ENCODE data around the gene PMF1. TPM values are rescaled to one million over a fixed set of nuclear protein-coding genes. Genes with fewer than 3 reads are reported as not detected.

Gene PMF1
- total and polyA plus RNA-seq, 2 of the 13 experiments (the other 11 are each of a cell fraction or from before 2014, with no cell fraction given) = 72.5 to 89.0 TPM

DNA sequence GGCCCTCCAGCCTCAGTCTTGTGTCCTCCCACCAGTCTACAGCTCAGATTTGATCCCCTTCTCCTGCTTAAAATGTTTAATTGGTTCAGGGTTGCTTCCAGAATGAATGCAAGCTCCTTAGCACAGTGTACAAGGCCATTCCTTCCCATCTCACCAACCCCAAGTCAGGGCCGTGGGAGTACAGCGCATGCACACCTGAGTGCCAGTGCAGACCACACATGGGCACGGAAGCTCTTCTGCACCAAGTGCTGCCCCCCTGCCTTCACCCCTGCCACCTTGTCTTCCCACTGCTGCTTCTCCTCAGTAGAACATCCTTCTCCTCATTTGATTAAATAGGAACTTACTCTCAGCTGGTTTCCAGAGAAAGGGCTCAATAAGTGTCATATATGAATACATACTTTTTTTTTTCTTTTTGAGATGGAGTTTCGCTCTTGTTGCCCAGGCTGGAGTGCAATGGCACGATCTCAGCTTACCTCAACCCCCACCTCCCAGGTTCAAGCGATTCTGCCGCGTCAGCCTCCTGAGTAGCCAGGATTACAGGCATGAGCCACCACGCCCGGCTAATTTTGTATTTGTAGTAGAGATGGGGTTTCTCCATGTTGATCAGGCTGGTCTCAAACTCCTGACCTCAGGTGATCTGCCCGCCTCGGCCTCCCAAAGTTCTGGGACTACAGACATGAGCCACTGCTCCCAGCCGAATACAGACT lies 9.3 kb downstream of the PMF1 start (continued):
- TF ChIP-seq, protein P1, sequence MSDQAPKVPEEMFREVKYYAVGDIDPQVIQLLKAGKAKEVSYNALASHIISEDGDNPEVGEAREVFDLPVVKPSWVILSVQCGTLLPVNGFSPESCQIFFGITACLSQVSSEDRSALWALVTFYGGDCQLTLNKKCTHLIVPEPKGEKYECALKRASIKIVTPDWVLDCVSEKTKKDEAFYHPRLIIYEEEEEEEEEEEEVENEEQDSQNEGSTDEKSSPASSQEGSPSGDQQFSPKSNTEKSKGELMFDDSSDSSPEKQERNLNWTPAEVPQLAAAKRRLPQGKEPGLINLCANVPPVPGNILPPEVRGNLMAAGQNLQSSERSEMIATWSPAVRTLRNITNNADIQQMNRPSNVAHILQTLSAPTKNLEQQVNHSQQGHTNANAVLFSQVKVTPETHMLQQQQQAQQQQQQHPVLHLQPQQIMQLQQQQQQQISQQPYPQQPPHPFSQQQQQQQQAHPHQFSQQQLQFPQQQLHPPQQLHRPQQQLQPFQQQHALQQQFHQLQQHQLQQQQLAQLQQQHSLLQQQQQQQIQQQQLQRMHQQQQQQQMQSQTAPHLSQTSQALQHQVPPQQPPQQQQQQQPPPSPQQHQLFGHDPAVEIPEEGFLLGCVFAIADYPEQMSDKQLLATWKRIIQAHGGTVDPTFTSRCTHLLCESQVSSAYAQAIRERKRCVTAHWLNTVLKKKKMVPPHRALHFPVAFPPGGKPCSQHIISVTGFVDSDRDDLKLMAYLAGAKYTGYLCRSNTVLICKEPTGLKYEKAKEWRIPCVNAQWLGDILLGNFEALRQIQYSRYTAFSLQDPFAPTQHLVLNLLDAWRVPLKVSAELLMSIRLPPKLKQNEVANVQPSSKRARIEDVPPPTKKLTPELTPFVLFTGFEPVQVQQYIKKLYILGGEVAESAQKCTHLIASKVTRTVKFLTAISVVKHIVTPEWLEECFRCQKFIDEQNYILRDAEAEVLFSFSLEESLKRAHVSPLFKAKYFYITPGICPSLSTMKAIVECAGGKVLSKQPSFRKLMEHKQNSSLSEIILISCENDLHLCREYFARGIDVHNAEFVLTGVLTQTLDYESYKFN (CRISPR knock-in tag; conservative IDR thresholded peaks at IDR 0.05) = no peak
- TF ChIP-seq ZBTB7B (CRISPR knock-in tag; IDR thresholded peaks at IDR 0.05) = no peak
- TF ChIP-seq KDM4B (CRISPR knock-in tag; IDR thresholded peaks at IDR 0.05) = no peak

- WGBS (ENCODE audit: low lambda C conversion rate) = 3% methylated on average over 2 of the region's 2 CpGs
- intact Hi-C loops (cut with micrococcal nuclease; ENCODE audit: unreplicated experiment) (loop anchor here (1.0 to 2.0 kb wide), 4 partner anchors 25 to 135 kb away; no protein-coding TSS in a partner anchor), in situ Hi-C loops (cut with HindIII; ENCODE audit: extremely low pct_ligation_motif_present, low pct_unique_long_range_greater_than_20kb) (loop anchor here (5.0 kb wide), 1 partner anchor 83 kb away; no protein-coding TSS in a partner anchor)
- no peaks in the 10 kb centered on the region for H3K9me3 ChIP-seq (ENCODE audit: low read length)
- no peak overlapping the region for H2AFZ ChIP-seq (ENCODE audit: low read length)
- no TSS peak for BruUV-seq (replicated peaks)
- POLR2A ChIA-PET = interaction anchor here (0.7 to 4.5 kb wide), 13 partner anchors 11 to 107 kb away, joined by 3 to 61 read pairs (median 4); partner anchors contain the start of genes PMF1 and SLC25A44
- H3K27me3 ChIP-seq (ENCODE audit: control insufficient read depth in 1 of 2, insufficient read depth in 2 of 2, low read length in 2 of 2) = no peaks in the 10 kb centered on the region
- CTCF ChIA-PET (ENCODE audit: low intra/inter-chr PET ratio, low total read pairs) = interaction anchor here (1.2 to 2.0 kb wide), 3 partner anchors 79 to 129 kb away, joined by 4 to 44 read pairs (median 37); no protein-coding TSS in a partner anchor
- H3K4me3 ChIP-seq (replicated peaks in 1 of 3; ENCODE audit: insufficient read depth in 1 of 3, low read depth in 2 of 3, low read length in 3 of 3) = no peak overlapping the region
- peaks cover 17% of the 10 kb centered on the region for H3K4me1 ChIP-seq (ENCODE audit: insufficient read depth, low read length)
- no peak overlapping the region for H3K9ac ChIP-seq (ENCODE audit: insufficient read depth, low read depth, low read length)
- FAIRE-seq (no peak), ATAC-seq (no peak), DNase-seq (ENCODE audit: low spot score) (no peak)
- peaks cover 22 to 57% of the 10 kb centered on the region in 2 experiments for H3K36me3 ChIP-seq (replicated peaks in 1 of 2; ENCODE audit: control insufficient read depth in 1 of 2, insufficient read depth in 2 of 2, low read length in 2 of 2)
- no peak overlapping the region for H3K4me2 ChIP-seq (ENCODE audit: low read depth, low read length)
- no peaks in the 10 kb centered on the region for H3K79me2 ChIP-seq (ENCODE audit: insufficient read depth, low read length)
- H4K20me1 ChIP-seq (ENCODE audit: insufficient read depth, low read length) = no peaks in the 10 kb centered on the region
- H3K27ac ChIP-seq (ENCODE audit: extremely low read length, insufficient read depth, low read length) = no peak overlapping the region
- no peak for TF ChIP-seq ZUFSP (CRISPR knock-in tag; IDR thresholded peaks at IDR 0.05; ENCODE audit: borderline replicate concordance)
- no peak for TF ChIP-seq SP2 (CRISPR knock-in tag; IDR thresholded peaks at IDR 0.05)
- TF ChIP-seq, protein P2, sequence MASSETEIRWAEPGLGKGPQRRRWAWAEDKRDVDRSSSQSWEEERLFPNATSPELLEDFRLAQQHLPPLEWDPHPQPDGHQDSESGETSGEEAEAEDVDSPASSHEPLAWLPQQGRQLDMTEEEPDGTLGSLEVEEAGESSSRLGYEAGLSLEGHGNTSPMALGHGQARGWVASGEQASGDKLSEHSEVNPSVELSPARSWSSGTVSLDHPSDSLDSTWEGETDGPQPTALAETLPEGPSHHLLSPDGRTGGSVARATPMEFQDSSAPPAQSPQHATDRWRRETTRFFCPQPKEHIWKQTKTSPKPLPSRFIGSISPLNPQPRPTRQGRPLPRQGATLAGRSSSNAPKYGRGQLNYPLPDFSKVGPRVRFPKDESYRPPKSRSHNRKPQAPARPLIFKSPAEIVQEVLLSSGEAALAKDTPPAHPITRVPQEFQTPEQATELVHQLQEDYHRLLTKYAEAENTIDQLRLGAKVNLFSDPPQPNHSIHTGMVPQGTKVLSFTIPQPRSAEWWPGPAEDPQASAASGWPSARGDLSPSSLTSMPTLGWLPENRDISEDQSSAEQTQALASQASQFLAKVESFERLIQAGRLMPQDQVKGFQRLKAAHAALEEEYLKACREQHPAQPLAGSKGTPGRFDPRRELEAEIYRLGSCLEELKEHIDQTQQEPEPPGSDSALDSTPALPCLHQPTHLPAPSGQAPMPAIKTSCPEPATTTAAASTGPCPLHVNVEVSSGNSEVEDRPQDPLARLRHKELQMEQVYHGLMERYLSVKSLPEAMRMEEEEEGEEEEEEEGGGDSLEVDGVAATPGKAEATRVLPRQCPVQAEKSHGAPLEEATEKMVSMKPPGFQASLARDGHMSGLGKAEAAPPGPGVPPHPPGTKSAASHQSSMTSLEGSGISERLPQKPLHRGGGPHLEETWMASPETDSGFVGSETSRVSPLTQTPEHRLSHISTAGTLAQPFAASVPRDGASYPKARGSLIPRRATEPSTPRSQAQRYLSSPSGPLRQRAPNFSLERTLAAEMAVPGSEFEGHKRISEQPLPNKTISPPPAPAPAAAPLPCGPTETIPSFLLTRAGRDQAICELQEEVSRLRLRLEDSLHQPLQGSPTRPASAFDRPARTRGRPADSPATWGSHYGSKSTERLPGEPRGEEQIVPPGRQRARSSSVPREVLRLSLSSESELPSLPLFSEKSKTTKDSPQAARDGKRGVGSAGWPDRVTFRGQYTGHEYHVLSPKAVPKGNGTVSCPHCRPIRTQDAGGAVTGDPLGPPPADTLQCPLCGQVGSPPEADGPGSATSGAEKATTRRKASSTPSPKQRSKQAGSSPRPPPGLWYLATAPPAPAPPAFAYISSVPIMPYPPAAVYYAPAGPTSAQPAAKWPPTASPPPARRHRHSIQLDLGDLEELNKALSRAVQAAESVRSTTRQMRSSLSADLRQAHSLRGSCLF (CRISPR knock-in tag; IDR thresholded peaks at IDR 0.05; ENCODE audit: borderline replicate concordance) = no peak
- TF ChIP-seq TCF12 (IDR thresholded peaks at IDR 0.05) = no peak
- TF ChIP-seq TCF12 (CRISPR knock-in tag; IDR thresholded peaks at IDR 0.05) = no peak
- no peak for TF ChIP-seq U2AF1 (optimal IDR thresholded peaks at IDR 0.05; ENCODE audit: low read depth, low read length)
- TF ChIP-seq ZNF335 (CRISPR knock-in tag; IDR thresholded peaks at IDR 0.05) = no peak
- no peak for TF ChIP-seq ZNF569 (CRISPR knock-in tag; IDR thresholded peaks at IDR 0.05; ENCODE audit: borderline replicate concordance)
- TF ChIP-seq ZNF766 (CRISPR knock-in tag; IDR thresholded peaks at IDR 0.05; ENCODE audit: borderline replicate concordance) = no peak
Measured at GRCh38 chr1:156225677-156226014, 12.8 kb downstream of the PMF1 start.

Data from HepG2 (cell line).